RKO (cell line): ENCODE results near the gene IFNA7.
"Not testable (repeated sequence)": the region's sequence is repeated elsewhere in the genome, so short reads cannot be mapped to it uniquely, and the experiment has no call there.

Experiments used
- DNase-seq: peaks from one replicate; pipeline ENCODE4 v3.0.0-alpha.2; 2016; ENCODE audit warnings: low spot score

Gene IFNA7

GRCh38 chr9:21202105-21202504 is at the start of gene IFNA7:
Gene IFNA7 (minus strand): TSS chr9:21202205. CDS start chr9:21202165, 40 bp downstream.
- DNase-seq: not testable (repeated sequence)

DNA sequence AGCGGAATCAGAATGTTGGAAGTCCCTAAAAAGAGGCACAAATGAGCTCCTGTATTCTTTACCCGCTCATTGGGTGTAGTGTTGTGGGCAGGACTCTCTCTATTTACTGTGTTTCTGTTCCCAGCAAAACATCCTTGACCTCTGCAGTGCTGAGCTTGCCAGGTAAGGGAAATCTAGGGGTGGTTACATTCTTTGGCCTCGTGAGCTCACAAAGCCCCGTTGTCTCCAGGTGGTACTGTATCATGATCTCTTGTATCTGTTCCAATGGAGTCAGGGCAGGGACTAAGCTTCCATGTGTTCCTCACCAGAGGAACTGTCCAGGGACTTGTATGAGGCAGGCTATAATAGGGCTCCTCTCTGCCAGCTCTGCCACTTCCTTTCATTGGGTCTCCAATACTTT is 49.6 kb upstream of the IFNA7 start:
- DNase-seq: no peak

- DNase-seq: no peak
Measured at GRCh38 chr9:21251190-21251589, 49.2 kb upstream of the IFNA7 start.

DNA sequence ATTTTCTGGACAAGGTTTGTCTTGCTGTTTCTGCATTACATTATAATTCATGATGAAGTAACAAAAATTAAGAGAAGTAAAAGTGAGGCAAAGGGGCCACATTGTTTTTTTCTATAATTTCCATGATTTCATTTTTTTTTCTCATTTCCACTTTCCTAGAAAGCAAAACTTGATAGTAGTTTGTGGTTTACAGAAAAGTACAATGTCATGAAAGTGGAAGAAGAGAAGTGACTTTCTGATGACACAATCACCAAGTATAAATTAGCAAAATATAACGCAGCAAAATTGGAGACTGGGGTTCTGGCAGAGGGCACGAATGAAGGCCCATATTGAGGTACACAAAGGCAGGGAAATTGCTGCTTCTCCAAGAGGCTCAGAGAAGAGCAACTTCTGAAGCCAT is 42.8 kb upstream of the IFNA7 start:
- DNase-seq: no peak

- DNase-seq: no peak
Measured at GRCh38 chr9:21239911-21240310, 37.9 kb upstream of the IFNA7 start, which contains the start of gene IFNA14. Gene IFNA14 (minus strand): TSS chr9:21240005. CDS start chr9:21239935, 70 bp downstream.

DNA sequence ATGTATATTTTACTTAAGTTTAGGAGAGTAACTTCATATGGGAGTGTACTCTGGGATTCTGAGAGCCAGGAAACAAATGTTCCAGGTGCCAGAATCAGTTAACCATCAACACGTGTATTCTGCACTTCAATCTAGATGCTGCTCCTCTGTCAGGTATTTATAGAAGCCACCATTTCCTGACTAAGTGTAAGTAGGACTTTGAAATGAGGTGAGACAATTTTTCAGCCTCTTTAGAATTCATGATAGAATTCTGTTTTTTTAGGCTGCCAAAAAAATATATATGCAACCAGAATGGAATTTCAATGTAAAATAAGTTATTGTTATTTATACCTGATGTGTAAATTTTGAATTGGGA is 34.3 kb upstream of the IFNA7 start:
- DNase-seq: not testable (repeated sequence)

- DNase-seq: peak; percentile 77
Measured at GRCh38 chr9:21235468-21236359, 33.7 kb upstream of the IFNA7 start.

- DNase-seq: no peak
Measured at GRCh38 chr9:21234153-21234687, 32.2 kb upstream of the IFNA7 start.

DNA sequence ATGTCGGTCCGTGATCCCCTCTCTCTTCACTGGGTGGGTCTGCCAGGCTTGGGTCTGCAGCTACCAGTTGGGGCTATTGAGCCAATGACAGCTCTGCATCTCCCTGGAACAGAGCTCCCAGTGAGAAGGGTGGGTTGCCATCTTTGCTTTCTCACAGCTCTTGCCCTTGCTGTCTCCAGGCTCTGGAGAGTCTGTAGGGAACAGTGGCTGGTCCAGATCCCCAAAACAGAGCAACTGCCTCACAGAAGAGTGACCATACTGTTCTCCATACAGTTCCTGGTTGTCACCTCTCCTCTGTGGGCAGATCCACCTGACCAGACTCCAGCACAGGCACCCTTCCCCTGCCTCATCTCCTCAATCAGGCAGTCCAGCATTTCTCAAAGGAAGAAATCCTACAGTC is 31.3 kb upstream of the IFNA7 start:
- DNase-seq: no peak

DNA sequence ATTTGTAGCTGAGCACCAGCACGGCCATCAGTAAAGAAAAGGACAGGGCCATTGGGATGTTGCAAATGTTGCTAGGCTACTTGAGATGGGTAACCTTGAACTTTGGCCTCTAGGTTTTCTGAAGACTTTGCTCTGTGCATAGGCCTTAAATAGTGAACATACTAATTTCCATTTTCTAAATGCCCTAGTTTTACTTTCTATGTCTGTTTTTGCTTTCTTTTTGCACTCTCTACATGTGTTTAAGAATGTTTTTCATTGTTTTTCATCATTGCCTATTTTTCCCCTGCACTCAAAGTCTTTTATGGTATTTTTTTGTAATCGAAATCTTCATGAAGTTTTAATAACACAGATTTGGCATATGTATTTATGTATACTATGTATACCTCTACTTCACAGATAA is 26.1 kb upstream of the IFNA7 start, which contains the start of gene IFNA17:
IFNA17 (minus strand) TSS at position 101 of the 400 bp plus-strand sequence; CDS start at position 52, 49 bp downstream.
- no peak for DNase-seq

DNA sequence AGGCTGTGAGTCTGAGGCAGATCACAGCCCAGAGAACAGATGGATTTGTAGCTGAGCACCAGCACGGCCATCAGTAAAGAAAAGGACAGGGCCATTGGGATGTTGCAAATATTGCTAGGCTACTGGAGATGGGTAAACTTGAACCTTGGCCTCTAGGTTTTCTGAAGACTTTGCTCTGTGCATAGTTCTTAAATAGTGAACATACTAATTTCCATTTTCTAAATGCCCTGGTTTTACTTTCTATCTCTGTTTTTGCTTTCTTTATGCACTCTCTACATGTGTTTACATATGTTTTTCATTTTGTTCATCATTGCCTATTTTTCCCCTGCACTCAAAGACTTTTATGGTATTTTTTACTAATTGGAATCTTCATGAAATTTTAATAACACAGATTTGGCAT is 15.2 kb upstream of the IFNA7 start, which contains the start of gene IFNA16:
IFNA16 (minus strand) TSS at position 101 of the 400 bp plus-strand sequence; CDS start at position 95, 6 bp downstream.
- DNase-seq: not testable (repeated sequence)

DNA sequence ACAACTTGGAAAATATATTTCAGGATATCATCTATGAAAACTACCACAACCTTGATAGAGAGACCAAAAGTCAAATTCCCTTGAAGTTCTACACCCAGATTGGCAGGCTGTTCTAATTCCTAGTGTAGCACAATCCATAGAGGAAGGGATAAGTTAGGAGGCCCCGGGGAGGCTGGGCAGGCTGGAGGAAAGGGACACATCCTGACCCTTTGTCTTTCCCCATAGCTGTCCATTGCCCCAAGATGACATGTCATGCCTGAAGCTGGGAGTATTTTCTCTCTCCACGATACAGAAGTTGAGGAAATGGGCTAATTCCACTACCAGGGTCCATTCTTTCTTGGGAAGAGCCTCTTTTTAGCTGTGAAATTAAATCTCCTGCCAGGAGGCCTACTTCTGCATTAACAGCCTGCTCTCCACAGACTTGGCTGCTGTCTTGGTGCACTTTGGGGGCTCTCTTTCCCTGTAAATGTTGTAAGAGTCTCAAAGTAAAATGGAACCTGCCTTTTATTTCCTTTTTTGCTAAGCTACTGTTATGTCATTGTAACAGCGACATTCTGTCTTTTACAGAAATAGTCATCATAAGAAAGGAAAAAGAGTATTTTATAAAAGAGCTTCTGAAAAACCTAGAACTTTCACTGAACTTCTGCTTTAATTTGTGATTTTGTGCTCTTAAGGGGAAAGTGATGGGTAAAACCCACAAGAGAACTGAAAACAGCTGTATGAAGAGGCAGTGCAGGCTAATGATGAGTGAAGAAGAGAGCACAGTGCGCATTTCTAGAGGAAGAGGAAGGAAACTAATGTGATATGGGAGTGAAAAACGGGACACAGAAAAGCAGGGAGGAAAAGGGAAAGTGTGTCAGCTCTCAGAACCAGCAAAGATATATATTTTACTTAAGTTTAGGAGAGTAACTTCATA is 11.7 kb upstream of the IFNA7 start:
- peak; percentile 2 for DNase-seq

DNA sequence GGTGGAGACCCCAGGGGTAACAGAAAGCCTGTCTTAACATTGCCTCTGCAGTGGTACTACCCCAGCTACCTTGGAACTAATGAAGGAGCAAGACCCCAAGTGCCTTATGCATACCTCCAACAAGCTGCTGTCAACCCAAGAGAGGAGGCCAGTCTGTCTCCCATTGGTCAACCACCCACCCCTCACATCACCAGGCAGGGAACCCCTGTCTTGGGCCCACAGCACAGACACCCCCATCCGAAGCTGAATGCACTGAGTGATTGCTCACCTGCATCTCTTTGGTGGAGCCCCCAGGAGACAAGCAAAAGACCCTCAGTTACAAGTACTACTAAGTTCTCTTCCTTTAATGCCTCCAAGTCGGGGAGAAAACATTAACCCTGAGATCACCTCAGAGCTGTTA is 10.2 kb upstream of the IFNA7 start:
- DNase-seq: not testable (repeated sequence)

DNA sequence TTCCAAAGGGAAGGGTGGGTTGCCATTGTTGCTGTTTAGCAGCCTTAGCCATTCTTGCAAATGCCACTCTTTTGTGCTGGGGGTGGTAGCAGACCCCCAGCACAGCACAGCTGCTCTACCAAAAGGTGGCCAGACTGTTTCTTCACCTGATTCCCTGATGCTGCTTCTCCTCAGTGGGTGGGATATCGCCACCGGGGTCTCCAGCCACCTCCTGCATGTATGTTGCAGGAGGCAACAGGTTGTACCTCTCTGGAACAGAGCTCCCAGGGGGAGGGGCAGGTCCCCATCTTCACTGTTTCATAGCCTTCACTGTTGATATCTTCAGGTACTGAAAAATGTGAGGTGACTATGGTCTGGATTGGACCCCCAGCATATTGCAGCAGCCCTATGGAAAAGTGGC is 8.8 kb upstream of the IFNA7 start:
- DNase-seq: not testable (repeated sequence)

DNA sequence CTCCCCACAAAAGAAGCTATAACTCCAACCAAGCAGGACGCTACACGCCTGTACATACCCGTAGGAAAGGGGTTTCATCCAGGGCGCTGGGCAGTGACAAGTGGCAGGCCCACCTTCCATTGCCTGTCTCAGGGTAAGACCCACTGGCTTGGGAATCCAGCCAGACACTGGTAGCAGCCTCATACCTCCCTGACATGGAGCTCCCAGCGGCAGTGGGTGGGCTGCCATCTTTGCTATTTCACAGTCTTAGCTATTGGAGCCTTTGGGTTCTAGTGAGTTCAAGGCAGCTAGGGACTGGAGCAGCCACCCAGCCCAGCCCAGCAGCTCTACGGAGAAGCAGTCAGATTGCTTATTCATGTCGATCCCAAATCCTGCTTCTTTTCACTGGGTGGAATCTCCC is 8.3 kb upstream of the IFNA7 start:
- no peak for DNase-seq

DNA sequence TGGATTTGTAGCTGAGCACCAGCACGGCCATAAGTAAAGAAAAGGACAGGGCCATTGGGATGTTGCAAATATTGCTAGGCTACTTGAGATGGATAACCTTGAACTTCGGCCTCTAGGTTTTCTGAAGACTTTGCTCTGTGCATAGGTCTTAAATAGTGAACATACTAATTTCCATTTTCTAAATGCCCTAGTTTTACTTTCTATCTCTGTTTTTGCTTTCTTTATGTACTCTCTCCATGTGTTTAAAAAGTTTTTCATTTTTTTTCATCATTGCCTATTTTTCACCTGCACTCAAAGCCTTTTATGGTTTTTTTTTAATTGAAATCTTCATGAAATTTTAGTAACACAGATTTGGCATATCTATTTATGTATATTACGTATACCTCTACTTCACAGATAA is 5.0 kb upstream of the IFNA7 start, which contains the start of gene IFNA10:
IFNA10 (minus strand) TSS at position 101 of the 400 bp plus-strand sequence; CDS start at position 55, 46 bp downstream.
- DNase-seq: not testable (repeated sequence)

GRCh38 chr9:21205204-21205603 is 3.2 kb upstream of the IFNA7 start:
- DNase-seq: no peak

- peak; percentile 48 for DNase-seq
Measured at GRCh38 chr9:21194867-21195776, 6.9 kb downstream of the IFNA7 start.

GRCh38 chr9:21187487-21187886 is 14.5 kb downstream of the IFNA7 start, which contains the start of gene IFNA4:
Gene IFNA4 (minus strand): TSS chr9:21187587. CDS start chr9:21187531, 56 bp downstream.
- DNase-seq: not testable (repeated sequence)

GRCh38 chr9:21182810-21183736 is 18.9 kb downstream of the IFNA7 start:
- peak; percentile 24 for DNase-seq
